ENCODE measurements around the gene IQSEC2. TPM values are rescaled to one million over a fixed set of nuclear protein-coding genes. Genes with fewer than 3 reads are reported as not detected.

The IQSEC2 gene
- total RNA-seq, 4 donors from 2014 or later = 6.9 to 12.7 (median 10.4) TPM

- Histone ChIP-seq H3K9me3 (no peaks in the 10 kb centered on the region), H3K36me3 (no peaks in the 10 kb centered on the region), H3K27ac (peak overlapping the region in 1 of 4 donors; percentile 21), H3K4me1 (no peaks in the 10 kb centered on the region), H3K4me3 (no peak overlapping the region), H3K27me3 (no peaks in the 10 kb centered on the region)
- DNase-seq = no peak
- TF ChIP-seq POLR2A (IDR thresholded peaks at IDR 0.05) (no peak), CTCF (IDR thresholded peaks at IDR 0.05) (no peak)
- intact Hi-C loops (cut with DNase I) = no loop called here
- WGBS, 2 donors = 69 to 93% methylated on average over 2 to 5 of the region's 9 CpGs
Observed at GRCh38 chrX:53305996-53306937, 24.9 kb upstream of the IQSEC2 start.

GRCh38 chrX:53305219-53305995, 24.0 kb upstream of the IQSEC2 start:
- intact Hi-C loops (cut with DNase I) = no loop called here
- DNase-seq = no peak
- WGBS, 2 donors = 72 to 92% methylated on average over 4 to 6 of the region's 8 CpGs

GRCh38 chrX:53303195-53303594, 21.8 kb upstream of the IQSEC2 start:
- Histone ChIP-seq H3K4me3 (no peak overlapping the region), H3K4me1 (no peaks in the 10 kb centered on the region), H3K27me3 (no peaks in the 10 kb centered on the region), H3K9me3 (no peaks in the 10 kb centered on the region), H3K36me3 (no peaks in the 10 kb centered on the region), H3K27ac (no peak overlapping the region)
- no peak for DNase-seq
- TF ChIP-seq POLR2A (IDR thresholded peaks at IDR 0.05) (no peak), CTCF (IDR thresholded peaks at IDR 0.05) (no peak)
- intact Hi-C loops (cut with DNase I) = no loop called here
- 83 to 90% methylated on average over 5 of the region's 5 CpGs for WGBS, 2 donors

More at GRCh38 chrX:53305219-53305995, 24.0 kb upstream of the IQSEC2 start:
- Histone ChIP-seq H3K36me3 (no peaks in the 10 kb centered on the region), H3K4me1 (no peaks in the 10 kb centered on the region), H3K9me3 (no peaks in the 10 kb centered on the region), H3K4me3 (no peak overlapping the region), H3K27ac (no peak overlapping the region), H3K27me3 (no peaks in the 10 kb centered on the region)
- TF ChIP-seq POLR2A (IDR thresholded peaks at IDR 0.05) (no peak), CTCF (IDR thresholded peaks at IDR 0.05) (no peak)

- H3K27ac ChIP-seq = no peak overlapping the region
- WGBS, 2 donors = 84 to 92% methylated on average over 3 of the region's 3 CpGs
- H3K4me1 ChIP-seq = no peaks in the 10 kb centered on the region
- TF ChIP-seq CTCF (IDR thresholded peaks at IDR 0.05) (no peak), POLR2A (IDR thresholded peaks at IDR 0.05) (no peak)
- no peaks in the 10 kb centered on the region for H3K27me3 ChIP-seq
- no peak overlapping the region for H3K4me3 ChIP-seq
- DNase-seq = no peak
- no peaks in the 10 kb centered on the region for H3K36me3 ChIP-seq
- H3K9me3 ChIP-seq = no peaks in the 10 kb centered on the region
- intact Hi-C loops (cut with DNase I) = no loop called here
Observed at GRCh38 chrX:53300157-53300556, 18.8 kb upstream of the IQSEC2 start.

All from esophagus squamous epithelium (tissue), 5 donors.